GM23248 (cell line): Measurements from ENCODE around the gene SUSD4.

Experiments
- EZH2 ChIP-seq: fragments of 200-600 bp; sonication (generic); IDR thresholded peaks from 2 replicates; pipeline ENCODE4 v1.6.1; 2018; ENCODE audit warnings: antibody characterized with exemption, mild to moderate bottlenecking; ENCODE audit not compliant: insufficient read depth, poor library complexity, severe bottlenecking
- EZH2phosphoT487 ChIP-seq: fragments of 200-600 bp; sonication (generic); IDR thresholded peaks from 2 replicates; pipeline ENCODE4 v1.6.1; 2018; ENCODE audit warnings: antibody characterized with exemption, moderate library complexity, mild to moderate bottlenecking, low read depth; ENCODE audit not compliant: insufficient read depth

DNA sequence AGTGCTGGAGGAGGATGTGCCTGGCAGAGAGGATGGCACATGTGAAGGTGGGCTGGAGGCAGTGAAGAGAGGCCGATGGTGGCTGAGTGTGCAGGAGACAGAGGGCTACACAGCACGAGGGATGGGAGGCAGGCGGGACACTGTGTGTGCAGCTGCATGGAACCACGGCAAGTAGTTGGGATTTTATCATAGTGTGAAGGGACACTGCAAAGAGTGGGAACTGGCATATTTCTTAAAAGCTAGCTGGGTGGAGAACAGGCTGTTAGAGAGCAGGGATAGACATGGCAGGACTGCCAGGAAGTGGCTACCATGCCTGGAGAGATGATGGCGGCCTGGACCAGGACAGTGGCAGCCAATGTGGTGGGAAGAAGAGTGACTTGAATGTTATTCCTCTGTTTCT, 118.6 kb downstream of the SUSD4 start:
- TF ChIP-seq EZH2 (no peak), EZH2phosphoT487 (no peak)
